Measurements from ENCODE around the gene LRRIQ1.
"Not testable (repeated sequence)": the region's sequence is repeated elsewhere in the genome, so short reads cannot be mapped to it uniquely, and the experiment has no call there.

The LRRIQ1 gene

GRCh38 chr12:85188619-85189018, 152.5 kb downstream of the LRRIQ1 start:
- in situ Hi-C loops (cut with HindIII; ENCODE audit: low sequenced_read_pairs): no loop called here

GRCh38 chr12:85190728-85191127, 154.6 kb downstream of the LRRIQ1 start:
- in situ Hi-C loops (cut with HindIII; ENCODE audit: low sequenced_read_pairs): no loop called here

GRCh38 chr12:85203809-85204208, 167.7 kb downstream of the LRRIQ1 start:
- in situ Hi-C loops (cut with HindIII; ENCODE audit: low sequenced_read_pairs): not testable (repeated sequence)

- in situ Hi-C loops (cut with HindIII; ENCODE audit: low sequenced_read_pairs): no loop called here
Measured at GRCh38 chr12:85206543-85206942, 170.4 kb downstream of the LRRIQ1 start.

- in situ Hi-C loops (cut with HindIII; ENCODE audit: low sequenced_read_pairs): not testable (repeated sequence)
Measured at GRCh38 chr12:85224339-85224738, 188.2 kb downstream of the LRRIQ1 start.

GRCh38 chr12:85225501-85225900, 189.3 kb downstream of the LRRIQ1 start:
- in situ Hi-C loops (cut with HindIII; ENCODE audit: low sequenced_read_pairs): no loop called here

- in situ Hi-C loops (cut with HindIII; ENCODE audit: low sequenced_read_pairs): no loop called here
Measured at GRCh38 chr12:85237327-85237726, 201.2 kb downstream of the LRRIQ1 start.

- in situ Hi-C loops (cut with HindIII; ENCODE audit: low sequenced_read_pairs): no loop called here
Measured at GRCh38 chr12:85244561-85244960, 208.4 kb downstream of the LRRIQ1 start.

- in situ Hi-C loops (cut with HindIII; ENCODE audit: low sequenced_read_pairs): no loop called here
Measured at GRCh38 chr12:85253853-85254252, 217.7 kb downstream of the LRRIQ1 start.

- in situ Hi-C loops (cut with HindIII; ENCODE audit: low sequenced_read_pairs): no loop called here
Measured at GRCh38 chr12:85257671-85258070, 221.5 kb downstream of the LRRIQ1 start.

- in situ Hi-C loops (cut with HindIII; ENCODE audit: low sequenced_read_pairs): no loop called here
Measured at GRCh38 chr12:85260447-85260846, 224.3 kb downstream of the LRRIQ1 start.

- in situ Hi-C loops (cut with HindIII; ENCODE audit: low sequenced_read_pairs): no loop called here
Measured at GRCh38 chr12:85260896-85261295, 224.7 kb downstream of the LRRIQ1 start.

GRCh38 chr12:85266356-85266755, 230.2 kb downstream of the LRRIQ1 start:
- in situ Hi-C loops (cut with HindIII; ENCODE audit: low sequenced_read_pairs): no loop called here

- in situ Hi-C loops (cut with HindIII; ENCODE audit: low sequenced_read_pairs): no loop called here
Measured at GRCh38 chr12:85273381-85274314, 237.5 kb downstream of the LRRIQ1 start.

- in situ Hi-C loops (cut with HindIII; ENCODE audit: low sequenced_read_pairs): no loop called here
Measured at GRCh38 chr12:85274315-85274651, 238.1 kb downstream of the LRRIQ1 start.

GRCh38 chr12:85275374-85275773, 239.2 kb downstream of the LRRIQ1 start:
- in situ Hi-C loops (cut with HindIII; ENCODE audit: low sequenced_read_pairs): no loop called here

- in situ Hi-C loops (cut with HindIII; ENCODE audit: low sequenced_read_pairs): no loop called here
Measured at GRCh38 chr12:85277191-85277590, 241.0 kb downstream of the LRRIQ1 start.

GRCh38 chr12:85277900-85278597, 241.9 kb downstream of the LRRIQ1 start:
- in situ Hi-C loops (cut with HindIII; ENCODE audit: low sequenced_read_pairs): no loop called here

- in situ Hi-C loops (cut with HindIII; ENCODE audit: low sequenced_read_pairs): no loop called here
Measured at GRCh38 chr12:85278598-85279448, 242.7 kb downstream of the LRRIQ1 start.

- in situ Hi-C loops (cut with HindIII; ENCODE audit: low sequenced_read_pairs): no loop called here
Measured at GRCh38 chr12:85279449-85280164, 243.5 kb downstream of the LRRIQ1 start.
